Right atrium auricular region (tissue), 2 donors: ENCODE results near the gene SYCP2L. TPM values are rescaled to one million over a fixed set of nuclear protein-coding genes. Genes with fewer than 3 reads are reported as not detected.

Experiments
- DNase-seq: peaks from one replicate; pipeline ENCODE4 v3.0.0-alpha.2; 2019; ENCODE audit warnings: low spot score
- H3K27ac ChIP-seq, 2 donors: fragments of 200-600 bp; sonication (generic); 1 replicate in 1 of 2; 2 replicates in 1 of 2; pipeline ENCODE4 v1.5.1; 2016 to 2019
- H3K27me3 ChIP-seq, 2 donors: fragments of 200-600 bp; sonication (generic); one replicate each; pipeline versions ENCODE4 v1.5.1 to v1.6.0; 2017 to 2019
- H3K36me3 ChIP-seq: fragments of 200-600 bp; sonication (generic); one replicate; pipeline ENCODE4 v1.5.1; 2016
- H3K4me1 ChIP-seq, 2 donors: fragments of 200-600 bp; sonication (generic); one replicate each; pipeline versions ENCODE4 v1.5.1 to v1.6.0; 2017 to 2019
- H3K4me3 ChIP-seq, 2 donors: fragments of 200-600 bp; sonication (generic); 1 replicate in 1 of 2; 2 replicates in 1 of 2; pipeline ENCODE4 v1.5.1; 2017 to 2019; ENCODE audit warnings: mild to moderate bottlenecking in 1 of 2, moderate library complexity in 1 of 2
- H3K9me3 ChIP-seq, 2 donors: fragments of 200-600 bp; sonication (generic); one replicate each; pipeline ENCODE4 v1.5.1; 2019
- CTCF ChIP-seq, 2 donors: fragments of 200-600 bp; sonication (generic); IDR thresholded peaks; one replicate each; pipeline ENCODE4 v1.5.1; 2019; ENCODE audit warnings: antibody characterized with exemption in 2 of 2
- total RNA-seq, 2 donors: library from RNA; depleted of rRNA; stranded (reverse); fragments of >200 nt; gene quantifications; one replicate each; pipeline ENCODE4 v1.1.0, GENCODE V29; 2016

SYCP2L gene
- total RNA-seq, 2 donors from 2014 or later = 0.20 to 1.1 TPM

- H3K9me3 ChIP-seq = no peaks in the 10 kb centered on the region
- TF ChIP-seq CTCF (IDR thresholded peaks at IDR 0.05) = no peak
- no peaks in the 10 kb centered on the region for H3K27me3 ChIP-seq
- DNase-seq = no peak
- no peak overlapping the region for H3K27ac ChIP-seq
- H3K36me3 ChIP-seq = no peaks in the 10 kb centered on the region
- H3K4me1 ChIP-seq = no peaks in the 10 kb centered on the region
- H3K4me3 ChIP-seq = no peak overlapping the region
Observed at GRCh38 chr6:10933126-10933525, 46.3 kb downstream of the SYCP2L start.

- Histone ChIP-seq H3K4me3 (no peak overlapping the region), H3K27me3 (no peaks in the 10 kb centered on the region), H3K4me1 (no peaks in the 10 kb centered on the region), H3K9me3 (no peaks in the 10 kb centered on the region), H3K36me3 (no peaks in the 10 kb centered on the region), H3K27ac (no peak overlapping the region)
- DNase-seq = no peak
- no peak for TF ChIP-seq CTCF (IDR thresholded peaks at IDR 0.05)
Observed at GRCh38 chr6:10939840-10940239, 53.0 kb downstream of the SYCP2L start.

- Histone ChIP-seq H3K36me3 (no peaks in the 10 kb centered on the region), H3K27ac (no peak overlapping the region), H3K4me1 (no peaks in the 10 kb centered on the region), H3K4me3 (no peak overlapping the region), H3K27me3 (no peaks in the 10 kb centered on the region), H3K9me3 (no peaks in the 10 kb centered on the region)
- no peak for TF ChIP-seq CTCF (IDR thresholded peaks at IDR 0.05)
- DNase-seq = no peak
Observed at GRCh38 chr6:10945845-10946244, 59.0 kb downstream of the SYCP2L start.

GRCh38 chr6:10947966-10948365 lies 61.1 kb downstream of the SYCP2L start:
- Histone ChIP-seq H3K27me3 (no peaks in the 10 kb centered on the region), H3K4me1 (no peaks in the 10 kb centered on the region), H3K9me3 (no peaks in the 10 kb centered on the region), H3K4me3 (no peak overlapping the region), H3K36me3 (no peaks in the 10 kb centered on the region), H3K27ac (no peak overlapping the region)
- no peak for TF ChIP-seq CTCF (IDR thresholded peaks at IDR 0.05)
- no peak for DNase-seq

- TF ChIP-seq CTCF (IDR thresholded peaks at IDR 0.05) = no peak
- H3K9me3 ChIP-seq = no peaks in the 10 kb centered on the region
- no peak overlapping the region for H3K27ac ChIP-seq
- no peaks in the 10 kb centered on the region for H3K4me1 ChIP-seq
- DNase-seq = no peak
- H3K27me3 ChIP-seq = no peaks in the 10 kb centered on the region
- H3K4me3 ChIP-seq = no peak overlapping the region
- no peaks in the 10 kb centered on the region for H3K36me3 ChIP-seq
Observed at GRCh38 chr6:10949579-10950490, 63.0 kb downstream of the SYCP2L start.
